ENCODE results near the gene MBOAT7. TPM values are rescaled to one million over a fixed set of nuclear protein-coding genes. Genes with fewer than 3 reads are reported as not detected.

The MBOAT7 gene
- total RNA-seq, 3 donors from 2014 or later = 96.3 to 122 (median 108) TPM

- Mint-ChIP-seq H3K9me3 (no peaks in the 10 kb centered on the region), H3K36me3 (ENCODE audit: insufficient read depth) (no peaks in the 10 kb centered on the region), H3K27me3 (ENCODE audit: low read depth) (no peaks in the 10 kb centered on the region), H3K4me1 (ENCODE audit: low read depth) (peaks cover 13% of the 10 kb centered on the region), H3K4me3 (peak overlapping the region; percentile 16)
- ATAC-seq (no peak), DNase-seq (no peak)
Observed at GRCh38 chr19:54169149-54169740, 20.1 kb downstream of the MBOAT7 start.

DNA sequence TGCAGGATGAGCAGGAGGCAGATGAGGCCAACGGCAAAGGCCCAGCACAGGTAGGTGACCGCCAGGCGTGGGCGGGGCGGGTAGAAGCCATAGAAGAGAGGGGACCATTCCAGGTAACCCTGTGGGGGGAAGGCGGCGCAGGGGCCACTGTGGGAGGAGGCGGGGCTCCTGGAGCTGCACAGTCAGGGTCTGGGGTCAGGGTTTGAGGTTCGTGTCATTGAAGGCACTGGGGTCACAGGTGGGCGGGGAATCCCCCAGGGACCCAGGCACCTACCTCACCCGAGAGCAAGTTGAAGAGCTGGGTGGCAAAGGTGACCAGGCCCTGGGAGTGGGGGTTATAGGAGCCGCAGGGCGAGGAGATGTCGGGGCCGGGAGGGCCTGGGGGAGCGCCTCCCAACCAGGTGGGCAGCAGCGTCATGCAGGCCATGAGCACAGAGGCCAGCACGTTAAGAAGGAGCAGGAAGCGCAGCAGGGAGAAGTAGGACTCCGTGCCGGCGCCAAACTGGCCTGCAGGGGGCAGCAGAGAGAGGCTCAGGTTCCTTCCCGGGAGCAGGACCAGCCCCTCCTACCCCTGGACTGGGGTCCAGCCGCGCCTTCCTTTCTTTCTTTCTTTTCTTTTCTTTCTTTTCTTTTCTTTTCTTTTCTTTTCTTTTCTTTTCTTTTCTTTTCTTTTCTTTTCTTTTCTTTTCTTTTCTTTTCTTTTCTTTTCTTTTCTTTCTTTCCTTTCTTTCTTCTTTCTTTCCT, 21.0 kb downstream of the MBOAT7 start:
- no peak overlapping the region for H3K4me3 Mint-ChIP-seq

DNA sequence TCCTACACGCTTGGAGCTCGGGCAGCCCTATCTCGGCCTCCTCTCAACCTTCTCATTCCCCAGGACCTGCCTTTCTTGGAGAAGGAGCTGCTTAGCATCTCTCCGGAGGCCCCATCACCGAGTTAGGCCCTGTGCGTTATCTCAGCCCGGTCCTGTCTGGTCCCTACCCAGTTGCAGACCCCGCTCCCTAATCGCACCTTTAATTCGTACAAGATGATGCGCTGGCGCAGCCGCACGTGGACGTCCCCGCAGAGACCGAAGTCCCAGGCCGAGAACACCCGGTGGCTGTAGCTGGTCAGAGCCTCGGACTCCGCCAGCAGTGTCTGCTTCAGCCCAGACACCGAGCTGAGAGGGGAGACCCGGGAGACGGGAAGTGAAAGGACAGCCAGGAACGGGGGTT, 24.2 kb downstream of the MBOAT7 start:
- Mint-ChIP-seq H3K36me3 (ENCODE audit: insufficient read depth) (no peaks in the 10 kb centered on the region), H3K4me3 (no peak overlapping the region), H3K4me1 (ENCODE audit: low read depth) (peaks cover 43% of the 10 kb centered on the region), H3K9me3 (no peaks in the 10 kb centered on the region), H3K27me3 (ENCODE audit: low read depth) (no peaks in the 10 kb centered on the region)
- ATAC-seq (no peak), DNase-seq (no peak)

More for the DNA sequence above, 21.0 kb downstream of the MBOAT7 start:
- DNase-seq = peak; percentile 95
- H3K27me3 Mint-ChIP-seq (ENCODE audit: low read depth) = no peaks in the 10 kb centered on the region
- H3K9me3 Mint-ChIP-seq = no peaks in the 10 kb centered on the region
- no peaks in the 10 kb centered on the region for H3K36me3 Mint-ChIP-seq (ENCODE audit: insufficient read depth)
- peak; percentile 96 to 98 for ATAC-seq
- H3K4me1 Mint-ChIP-seq (ENCODE audit: low read depth) = peaks cover 21% of the 10 kb centered on the region

GRCh38 chr19:54164369-54165068, 24.9 kb downstream of the MBOAT7 start:
- ATAC-seq = no peak
- no peaks in the 10 kb centered on the region for H3K27me3 Mint-ChIP-seq (ENCODE audit: low read depth)
- H3K4me1 Mint-ChIP-seq (ENCODE audit: low read depth) = peaks cover 47% of the 10 kb centered on the region
- no peaks in the 10 kb centered on the region for H3K9me3 Mint-ChIP-seq
- peak overlapping the region; percentile 61 for H3K4me3 Mint-ChIP-seq
- no peak for DNase-seq
- no peaks in the 10 kb centered on the region for H3K36me3 Mint-ChIP-seq (ENCODE audit: insufficient read depth)

GRCh38 chr19:54162884-54163283, 26.5 kb downstream of the MBOAT7 start:
- H3K9me3 Mint-ChIP-seq = no peaks in the 10 kb centered on the region
- DNase-seq (no peak), ATAC-seq (no peak)
- peaks cover 4% of the 10 kb centered on the region for H3K36me3 Mint-ChIP-seq (ENCODE audit: insufficient read depth)
- H3K27me3 Mint-ChIP-seq (ENCODE audit: low read depth) = no peaks in the 10 kb centered on the region
- peak overlapping the region; percentile 84 for H3K4me3 Mint-ChIP-seq
- H3K4me1 Mint-ChIP-seq (ENCODE audit: low read depth) = peaks cover 57% of the 10 kb centered on the region

DNA sequence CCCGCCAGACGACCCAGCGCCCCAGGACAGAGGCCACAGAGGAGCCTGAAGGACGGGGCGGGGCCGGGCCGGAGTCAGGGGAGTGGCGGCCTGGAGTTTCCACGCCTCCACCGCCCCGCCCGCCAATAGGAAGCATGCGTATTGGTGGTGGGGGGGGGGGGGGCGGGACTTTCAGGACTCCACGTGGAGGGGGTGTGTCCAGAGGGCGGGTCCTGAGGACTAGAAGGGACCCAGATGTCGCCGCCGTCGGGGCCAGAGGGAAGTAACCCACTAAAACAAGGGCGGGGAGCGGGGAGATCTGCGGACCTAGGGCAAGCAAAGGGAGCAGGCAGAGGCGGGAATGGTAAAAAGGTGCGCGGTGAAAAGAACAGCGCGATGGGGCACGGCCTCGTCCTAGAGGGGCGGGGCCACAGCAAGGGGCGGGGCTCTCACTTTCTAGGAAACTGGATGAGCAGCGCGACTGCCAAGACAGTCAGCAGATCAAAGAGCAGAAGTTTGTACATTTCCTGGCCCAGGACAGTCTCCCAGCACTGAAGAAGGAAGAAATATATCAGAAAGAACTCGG, 27.1 kb downstream of the MBOAT7 start:
- ATAC-seq = peak; percentile 19
- peaks cover 57% of the 10 kb centered on the region for H3K4me1 Mint-ChIP-seq (ENCODE audit: low read depth)
- DNase-seq = peak; percentile 79
- no peaks in the 10 kb centered on the region for H3K9me3 Mint-ChIP-seq
- no peaks in the 10 kb centered on the region for H3K27me3 Mint-ChIP-seq (ENCODE audit: low read depth)
- H3K4me3 Mint-ChIP-seq = peak overlapping the region; percentile 84
- peaks cover 4% of the 10 kb centered on the region for H3K36me3 Mint-ChIP-seq (ENCODE audit: insufficient read depth)

- Mint-ChIP-seq H3K36me3 (ENCODE audit: insufficient read depth) (peaks cover 11% of the 10 kb centered on the region), H3K27me3 (ENCODE audit: low read depth) (no peaks in the 10 kb centered on the region), H3K4me1 (ENCODE audit: low read depth) (peaks cover 63% of the 10 kb centered on the region)
Observed at GRCh38 chr19:54160854-54161253, 28.5 kb downstream of the MBOAT7 start.

DNA sequence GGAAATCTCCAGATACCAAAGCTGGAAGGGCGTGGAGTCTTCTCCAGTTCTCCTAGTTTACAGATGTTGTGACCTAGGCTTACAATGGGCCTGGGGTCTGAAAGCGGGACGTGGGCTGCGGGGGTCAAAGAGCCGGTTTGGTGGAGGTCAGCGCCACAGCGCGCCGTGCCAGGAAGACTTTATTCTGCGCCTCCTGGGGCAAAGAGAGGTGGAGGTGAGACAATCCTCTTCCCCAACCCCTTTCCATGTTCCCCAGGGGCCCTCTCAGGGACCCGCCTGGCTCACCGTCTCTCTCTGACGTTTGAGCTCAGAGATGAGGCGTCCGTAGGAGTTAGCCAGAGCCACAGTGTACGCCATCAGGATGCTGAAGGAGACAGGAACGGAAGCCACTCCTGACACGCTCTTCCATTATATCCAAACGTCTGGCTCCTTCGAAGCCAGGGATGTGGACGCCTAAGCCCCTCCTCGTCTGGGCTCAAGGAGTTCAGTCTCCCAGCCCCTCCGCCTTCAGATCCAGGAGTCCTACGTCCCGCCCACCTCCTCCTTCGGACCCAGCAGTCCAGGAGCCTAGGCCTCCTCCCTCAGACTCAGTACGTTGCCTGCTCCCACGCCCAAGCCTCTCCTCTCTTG, 29.1 kb downstream of the MBOAT7 start:
- no peak for ATAC-seq
- DNase-seq = no peak
- H3K9me3 Mint-ChIP-seq = no peaks in the 10 kb centered on the region
- no peaks in the 10 kb centered on the region for H3K27me3 Mint-ChIP-seq (ENCODE audit: low read depth)
- peak overlapping the region; percentile 97 for H3K4me3 Mint-ChIP-seq
- H3K36me3 Mint-ChIP-seq (ENCODE audit: insufficient read depth) = peaks cover 11% of the 10 kb centered on the region
- H3K4me1 Mint-ChIP-seq (ENCODE audit: low read depth) = peaks cover 65% of the 10 kb centered on the region

More at GRCh38 chr19:54160854-54161253, 28.5 kb downstream of the MBOAT7 start:
- H3K9me3 Mint-ChIP-seq = no peaks in the 10 kb centered on the region
- no peak for ATAC-seq
- no peak for DNase-seq
- peak overlapping the region; percentile 97 for H3K4me3 Mint-ChIP-seq

DNA sequence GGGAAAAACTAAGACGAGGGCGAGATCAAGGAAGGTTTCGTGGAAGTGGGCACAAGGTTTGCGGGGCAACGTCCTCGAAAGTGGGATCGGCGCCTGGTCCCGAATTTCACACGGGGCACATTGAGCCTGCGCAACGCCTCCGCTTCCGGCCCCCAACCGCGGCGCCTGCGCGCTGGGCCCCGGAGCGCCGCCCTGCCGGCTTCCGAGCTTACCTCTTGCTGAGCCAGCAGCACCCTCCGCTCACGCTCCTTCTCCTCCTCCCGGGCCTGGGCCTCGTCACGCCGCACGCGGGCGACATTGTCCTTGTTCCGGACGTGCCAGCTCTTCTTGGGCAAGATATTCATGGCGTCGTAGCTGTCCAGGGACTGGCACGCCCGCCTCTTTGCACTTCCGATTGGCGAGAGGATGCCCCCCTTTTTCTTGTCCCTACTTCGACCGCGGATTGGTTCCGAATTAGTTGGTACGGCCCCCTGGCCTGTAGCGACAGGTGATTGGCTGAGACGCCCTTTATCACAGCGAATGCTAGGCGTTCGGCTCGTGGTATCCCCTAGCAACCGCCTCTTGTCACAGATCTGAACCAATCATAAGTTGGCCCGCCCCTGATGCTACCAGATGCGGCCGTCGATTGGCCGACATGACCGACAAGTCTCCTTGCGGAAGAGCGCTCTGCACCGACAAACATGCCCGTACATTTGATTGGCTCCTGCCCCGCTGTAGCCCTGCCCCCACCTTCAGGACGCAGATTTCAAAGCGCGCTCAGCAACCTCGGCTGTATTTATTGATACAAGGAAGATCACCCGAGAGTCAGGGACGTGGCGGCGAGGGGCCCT, 29.8 kb downstream of the MBOAT7 start, which contains the start of gene LENG1:
Gene LENG1, minus strand, starts transcription at position 370 of the 830 bp plus-strand sequence. Its CDS starts 26 bp downstream, at position 344.
- Mint-ChIP-seq H3K4me3 (peak within 1 kb of the TSS; percentile 97), H3K9me3 (no peaks in the 10 kb centered on the region), H3K4me1 (ENCODE audit: low read depth) (peaks cover 68% of the 10 kb centered on the region), H3K36me3 (ENCODE audit: insufficient read depth) (peaks cover 16% of the 10 kb centered on the region), H3K27me3 (ENCODE audit: low read depth) (no peaks in the 10 kb centered on the region)
- ATAC-seq = peak; percentile 90 to 91
- DNase-seq = peak; percentile 97

DNA sequence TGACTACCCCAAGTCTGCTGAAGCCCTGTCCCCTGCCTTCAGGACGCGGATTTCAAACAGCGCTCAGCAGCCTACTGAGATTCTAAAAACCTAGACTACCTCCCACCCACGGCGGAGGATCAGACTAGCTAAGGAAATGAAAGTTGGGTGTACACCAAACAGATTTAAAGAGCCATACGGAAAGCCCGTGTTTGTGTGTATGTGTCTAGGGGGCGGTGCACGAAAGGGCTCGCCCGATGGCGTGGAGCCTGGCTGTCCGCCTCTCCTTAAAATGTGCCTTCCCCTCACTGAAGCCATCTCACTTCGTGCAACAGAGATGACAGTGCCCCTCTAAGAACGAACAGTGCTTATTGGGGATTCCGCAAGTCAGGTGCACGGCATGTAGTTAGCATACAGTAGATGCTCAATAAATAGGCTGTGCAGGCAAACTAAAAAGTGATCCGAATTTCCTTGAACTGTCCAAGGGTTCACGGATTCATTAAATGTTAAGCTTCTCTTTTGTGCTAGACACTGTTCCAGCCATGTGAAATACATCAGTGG, 30.5 kb downstream of the MBOAT7 start:
- H3K9me3 Mint-ChIP-seq = no peaks in the 10 kb centered on the region
- ATAC-seq (no peak), DNase-seq (no peak)
- H3K27me3 Mint-ChIP-seq (ENCODE audit: low read depth) = no peaks in the 10 kb centered on the region
- peaks cover 67% of the 10 kb centered on the region for H3K4me1 Mint-ChIP-seq (ENCODE audit: low read depth)
- peak overlapping the region; percentile 97 for H3K4me3 Mint-ChIP-seq
- peaks cover 20% of the 10 kb centered on the region for H3K36me3 Mint-ChIP-seq (ENCODE audit: insufficient read depth)

DNA sequence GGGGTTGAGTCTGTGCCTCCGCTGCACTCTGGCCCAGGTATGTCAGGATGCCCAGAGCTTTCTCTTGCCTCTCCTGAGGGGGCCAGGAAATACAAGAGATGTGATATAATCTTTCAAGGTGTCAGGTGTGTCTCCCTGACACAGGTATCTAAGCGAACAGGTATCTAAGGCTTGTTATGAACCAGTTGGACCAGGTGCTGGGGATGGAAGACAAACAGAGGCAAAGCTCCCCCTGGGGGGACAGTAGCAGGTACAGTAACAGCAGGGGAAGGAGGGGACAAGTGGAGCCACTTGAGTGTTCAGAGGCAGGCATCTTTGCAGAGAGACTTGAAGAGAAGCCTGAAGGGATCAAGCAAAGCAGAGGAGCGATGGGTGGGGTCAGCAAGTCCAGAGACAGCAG, 32.4 kb downstream of the MBOAT7 start:
- no peak for ATAC-seq
- DNase-seq = no peak
- Mint-ChIP-seq H3K4me1 (ENCODE audit: low read depth) (peaks cover 58% of the 10 kb centered on the region), H3K9me3 (no peaks in the 10 kb centered on the region), H3K36me3 (ENCODE audit: insufficient read depth) (peaks cover 22% of the 10 kb centered on the region), H3K4me3 (peak overlapping the region; percentile 38), H3K27me3 (ENCODE audit: low read depth) (no peaks in the 10 kb centered on the region)

GRCh38 chr19:54156490-54156889, 32.9 kb downstream of the MBOAT7 start:
- ATAC-seq (no peak), DNase-seq (no peak)

DNA sequence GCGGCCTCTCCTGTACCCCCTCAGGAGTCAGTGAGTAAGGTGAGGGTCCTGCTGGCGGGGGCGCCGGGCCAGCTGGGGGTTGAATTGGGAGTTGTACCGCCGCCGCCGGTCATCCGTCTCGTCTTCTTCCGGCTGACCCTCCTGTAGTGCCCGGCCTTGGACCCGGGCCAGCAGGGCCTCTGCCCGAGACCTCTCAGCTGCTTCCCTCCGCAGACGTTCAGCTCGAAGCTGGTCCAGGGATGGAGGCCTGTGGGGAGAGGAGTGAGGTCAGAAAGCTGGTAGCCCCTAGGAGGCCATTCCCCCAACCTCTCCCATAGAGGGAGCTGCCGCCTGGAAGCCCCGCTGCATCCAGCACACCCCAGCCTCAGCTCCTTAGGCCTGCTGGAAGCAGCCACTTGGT, 33.7 kb downstream of the MBOAT7 start:
- Mint-ChIP-seq H3K27me3 (ENCODE audit: low read depth) (no peaks in the 10 kb centered on the region), H3K9me3 (no peaks in the 10 kb centered on the region), H3K36me3 (ENCODE audit: insufficient read depth) (peaks cover 28% of the 10 kb centered on the region), H3K4me3 (no peak overlapping the region), H3K4me1 (ENCODE audit: low read depth) (peaks cover 51% of the 10 kb centered on the region)
- no peak for DNase-seq
- no peak for ATAC-seq

More at GRCh38 chr19:54156490-54156889, 32.9 kb downstream of the MBOAT7 start:
- H3K27me3 Mint-ChIP-seq (ENCODE audit: low read depth) = no peaks in the 10 kb centered on the region
- no peaks in the 10 kb centered on the region for H3K9me3 Mint-ChIP-seq
- H3K36me3 Mint-ChIP-seq (ENCODE audit: insufficient read depth) = peaks cover 22% of the 10 kb centered on the region
- H3K4me3 Mint-ChIP-seq = no peak overlapping the region
- peaks cover 55% of the 10 kb centered on the region for H3K4me1 Mint-ChIP-seq (ENCODE audit: low read depth)
